GM12875 (cell line): Measurements from ENCODE around the gene ZNF831.

Experiments used
- H3K4me3 ChIP-seq: one replicate; pipeline ENCODE4 v1.5.1; 2011; ENCODE audit warnings: low read depth, low read length, control low read depth
- CTCF ChIP-seq: IDR thresholded peaks from 2 replicates; pipeline ENCODE4 v1.5.1; 2011; ENCODE audit warnings: low read depth, mild to moderate bottlenecking, control low read depth, inconsistent platforms, low read length, moderate library complexity, borderline replicate concordance; ENCODE audit not compliant: insufficient read depth

Gene ZNF831

GRCh38 chr20:59151391-59151790 lies 12.2 kb upstream of the ZNF831 start:
- no peak for TF ChIP-seq CTCF
- H3K4me3 ChIP-seq = no peak overlapping the region

GRCh38 chr20:59151820-59152219 lies 11.8 kb upstream of the ZNF831 start:
- no peak for TF ChIP-seq CTCF
- H3K4me3 ChIP-seq = no peak overlapping the region

GRCh38 chr20:59152559-59153354 lies 10.9 kb upstream of the ZNF831 start:
- no peak overlapping the region for H3K4me3 ChIP-seq
- no peak for TF ChIP-seq CTCF

- no peak for TF ChIP-seq CTCF
These were observed 10.3 kb upstream of the ZNF831 start for GRCh38 chr20:59153355-59153681.

GRCh38 chr20:59153832-59154231 lies 9.8 kb upstream of the ZNF831 start:
- no peak overlapping the region for H3K4me3 ChIP-seq
- TF ChIP-seq CTCF = 0 out of 2 replicates have a peak, but pooled peaks have one; percentile 14

More at GRCh38 chr20:59153355-59153681, 10.3 kb upstream of the ZNF831 start:
- no peak overlapping the region for H3K4me3 ChIP-seq

- no peak overlapping the region for H3K4me3 ChIP-seq
- no peak for TF ChIP-seq CTCF
These were observed 9.2 kb upstream of the ZNF831 start for GRCh38 chr20:59154317-59155013.

GRCh38 chr20:59157064-59157463 lies 6.6 kb upstream of the ZNF831 start:
- no peak overlapping the region for H3K4me3 ChIP-seq
- no peak for TF ChIP-seq CTCF
